HS-5 (cell line): Measurements from ENCODE around the gene CALHM1.
"Not testable (repeated sequence)": the region's sequence is repeated elsewhere in the genome, so short reads cannot be mapped to it uniquely, and the experiment has no call there.

ENCODE experiments used
- DNase-seq: peaks from one replicate; pipeline ENCODE4 v3.0.0-alpha.2; 2012; ENCODE audit warnings: low read depth

Gene CALHM1

GRCh38 chr10:103429647-103430046, 29.1 kb downstream of the CALHM1 start:
- DNase-seq = no peak

GRCh38 chr10:103428989-103429643, 29.6 kb downstream of the CALHM1 start:
- DNase-seq = no peak

- DNase-seq = no peak
Measured at GRCh38 chr10:103427866-103428265, 30.8 kb downstream of the CALHM1 start.

DNA sequence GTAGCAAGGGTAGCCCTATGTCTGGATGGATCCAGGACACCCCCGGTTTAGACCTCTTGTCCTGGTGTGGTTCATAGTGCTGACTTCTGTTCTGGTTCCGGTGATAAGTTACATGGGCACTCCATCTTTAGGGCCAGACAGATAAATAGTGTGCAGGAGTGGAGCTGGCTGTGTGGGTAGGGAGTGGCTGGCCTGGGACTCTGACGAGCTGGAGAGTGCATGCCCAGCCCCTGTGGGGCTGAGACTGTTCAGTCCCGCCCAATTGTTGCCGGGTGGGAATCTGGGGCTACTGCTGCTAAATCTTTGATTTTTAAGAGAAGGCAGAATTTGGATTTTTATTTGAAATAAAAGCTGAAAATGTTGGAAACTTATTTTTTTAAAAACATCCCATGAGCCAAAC, 35.0 kb downstream of the CALHM1 start:
- DNase-seq = no peak

DNA sequence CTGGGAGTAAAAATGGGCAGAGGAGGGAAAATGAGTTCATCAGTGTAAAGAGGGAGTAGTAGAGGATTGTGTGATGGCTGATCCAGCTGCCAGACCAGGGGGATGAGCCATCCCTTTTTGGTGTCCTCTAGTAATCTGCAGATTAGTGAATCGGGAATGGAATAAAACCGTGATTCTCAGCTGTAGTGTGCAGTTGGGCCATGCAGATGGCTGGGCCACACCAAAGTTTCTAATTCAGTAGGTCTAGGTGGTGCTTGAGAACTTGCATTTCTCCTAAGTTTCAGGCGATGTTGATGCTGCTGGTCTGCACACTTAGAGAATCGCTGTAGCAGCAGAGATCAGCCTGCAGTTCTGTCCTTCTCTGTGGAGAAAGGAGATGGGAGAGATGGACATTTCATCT, 39.6 kb downstream of the CALHM1 start:
- no peak for DNase-seq

- no peak for DNase-seq
Measured at GRCh38 chr10:103417601-103418000, 41.1 kb downstream of the CALHM1 start.

DNA sequence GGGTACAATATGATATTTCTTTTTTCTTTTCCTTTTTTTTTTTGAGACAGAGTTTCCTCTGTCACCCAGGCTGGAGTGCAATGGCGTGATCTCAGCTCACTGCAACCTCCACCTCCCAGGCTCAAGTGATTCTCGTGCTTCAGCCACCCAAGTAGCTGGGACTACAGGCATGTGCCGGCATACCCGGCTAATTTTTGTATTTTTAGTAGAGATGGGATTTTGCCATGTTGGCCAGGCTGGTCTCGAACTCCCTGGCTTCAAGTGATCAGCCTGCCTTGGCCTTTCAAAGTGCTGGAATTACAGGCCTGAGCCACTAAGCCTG, 41.6 kb downstream of the CALHM1 start:
- not testable (repeated sequence) for DNase-seq

DNA sequence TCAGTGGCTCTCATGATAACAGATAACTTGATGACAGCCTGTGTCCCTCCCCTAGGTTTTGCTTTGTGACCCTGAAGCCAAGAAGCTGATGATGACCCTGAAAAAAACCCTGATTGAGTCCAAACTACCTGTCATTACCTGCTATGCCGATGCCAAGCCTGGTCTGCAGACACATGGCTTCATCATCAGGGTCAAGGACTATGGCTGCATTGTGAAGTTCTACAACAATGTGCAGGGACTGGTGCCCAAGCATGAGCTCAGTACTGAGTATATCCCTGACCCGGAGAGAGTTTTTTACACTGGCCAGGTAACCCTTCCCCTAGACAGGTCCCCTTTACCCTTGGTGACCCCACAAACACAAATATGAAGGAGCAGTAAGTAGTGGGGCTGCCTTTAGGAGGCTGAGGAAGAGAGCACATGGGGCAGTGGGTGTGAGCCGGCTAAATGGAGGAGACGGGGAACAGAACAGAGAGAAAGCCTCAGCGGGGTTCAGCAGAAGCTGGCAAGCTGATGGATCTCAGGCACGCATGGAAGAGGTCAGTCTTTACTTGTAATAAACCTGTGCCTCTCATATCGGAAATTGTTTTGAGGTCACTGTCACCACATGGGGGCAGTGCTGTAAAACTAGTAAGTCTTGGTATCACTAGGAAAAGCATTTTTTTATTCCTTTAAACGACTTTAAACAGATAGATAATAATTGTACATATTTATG, 42.1 kb downstream of the CALHM1 start:
- no peak for DNase-seq

DNA sequence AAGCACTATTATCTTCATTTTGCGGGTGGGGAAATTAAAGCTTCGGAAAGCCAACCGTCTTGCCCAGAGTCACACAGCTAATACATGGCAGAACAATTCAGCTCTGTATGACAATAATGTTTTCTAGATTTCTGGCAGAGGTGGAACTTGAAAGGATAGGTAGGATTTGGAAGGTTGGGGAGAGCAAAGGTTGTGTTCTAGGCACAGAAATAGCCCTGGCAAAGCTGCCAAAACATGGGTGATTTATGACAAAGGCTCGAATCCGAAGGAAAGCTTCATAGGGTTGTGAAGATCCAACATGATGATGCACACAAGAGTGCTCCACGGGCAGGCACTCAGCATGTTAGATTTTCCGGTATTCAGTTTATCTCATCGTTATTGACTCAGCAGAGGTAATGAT, 43.1 kb downstream of the CALHM1 start:
- DNase-seq = no peak

- no peak for DNase-seq
Measured at GRCh38 chr10:103413564-103413963, 45.1 kb downstream of the CALHM1 start.
